HG03045 (cell line): Measurements from ENCODE around the gene PHACTR2.

Source experiments
- ATAC-seq: cut with Tn5 transposase; IDR thresholded peaks from one replicate; pipeline ENCODE4 v1.9.1; 2021; ENCODE audit warnings: mild to moderate bottlenecking, moderate library complexity; ENCODE audit not compliant: unreplicated experiment

PHACTR2 gene

GRCh38 chr6:143674483-143675381 is 3.0 kb upstream of the PHACTR2 start:
- no peak for ATAC-seq

- ATAC-seq, result no peak
Measured at GRCh38 chr6:143675382-143675900, 2.3 kb upstream of the PHACTR2 start.

- ATAC-seq, result no peak
Measured at GRCh38 chr6:143675946-143676345, 1.8 kb upstream of the PHACTR2 start.

- ATAC-seq, result no peak
Measured at GRCh38 chr6:143676437-143677045, 1.2 kb upstream of the PHACTR2 start.

GRCh38 chr6:143677577-143677890 is 231 bp upstream of the PHACTR2 start:
- no peak for ATAC-seq

GRCh38 chr6:143679041-143679440 is 1.3 kb downstream of the PHACTR2 start:
- no peak for ATAC-seq

- no peak for ATAC-seq
Measured at GRCh38 chr6:143680141-143680540, 2.4 kb downstream of the PHACTR2 start.

GRCh38 chr6:143682805-143683204 is 5.0 kb downstream of the PHACTR2 start:
- no peak for ATAC-seq

- ATAC-seq, result no peak
Measured at GRCh38 chr6:143684486-143684885, 6.7 kb downstream of the PHACTR2 start.

GRCh38 chr6:143685653-143686052 is 7.9 kb downstream of the PHACTR2 start:
- no peak for ATAC-seq

GRCh38 chr6:143687591-143687990 is 9.8 kb downstream of the PHACTR2 start:
- no peak for ATAC-seq

GRCh38 chr6:143688681-143689080 is 10.9 kb downstream of the PHACTR2 start:
- no peak for ATAC-seq

GRCh38 chr6:143689852-143690251 is 12.1 kb downstream of the PHACTR2 start:
- ATAC-seq, result no peak

- ATAC-seq, result no peak
Measured at GRCh38 chr6:143691155-143691554, 13.4 kb downstream of the PHACTR2 start.

- no peak for ATAC-seq
Measured at GRCh38 chr6:143691900-143692636, 14.3 kb downstream of the PHACTR2 start.

- ATAC-seq, result no peak
Measured at GRCh38 chr6:143692696-143693095, 14.9 kb downstream of the PHACTR2 start.

- ATAC-seq, result no peak
Measured at GRCh38 chr6:143694013-143694412, 16.2 kb downstream of the PHACTR2 start.

- ATAC-seq, result no peak
Measured at GRCh38 chr6:143694560-143694959, 16.8 kb downstream of the PHACTR2 start.

GRCh38 chr6:143695130-143695968 is 17.6 kb downstream of the PHACTR2 start:
- no peak for ATAC-seq

- no peak for ATAC-seq
Measured at GRCh38 chr6:143695969-143696663, 18.4 kb downstream of the PHACTR2 start.
